ENCODE data around the gene LNX1.

LNX1 gene

GRCh38 chr4:53500546-53500945, 90.7 kb downstream of the LNX1 start:
- in situ Hi-C loops (cut with HindIII; ENCODE audit: low sequenced_read_pairs) = no loop called here

- in situ Hi-C loops (cut with HindIII; ENCODE audit: low sequenced_read_pairs) = no loop called here
These were observed 91.5 kb downstream of the LNX1 start for GRCh38 chr4:53499791-53500190.

- in situ Hi-C loops (cut with HindIII; ENCODE audit: low sequenced_read_pairs) = no loop called here
These were observed 92.6 kb downstream of the LNX1 start for GRCh38 chr4:53498706-53499105.

GRCh38 chr4:53497487-53498244, 93.6 kb downstream of the LNX1 start:
- in situ Hi-C loops (cut with HindIII; ENCODE audit: low sequenced_read_pairs) = no loop called here

- in situ Hi-C loops (cut with HindIII; ENCODE audit: low sequenced_read_pairs) = no loop called here
These were observed 96.4 kb downstream of the LNX1 start for GRCh38 chr4:53494851-53495250.

GRCh38 chr4:53490965-53491622, 100.2 kb downstream of the LNX1 start:
- in situ Hi-C loops (cut with HindIII; ENCODE audit: low sequenced_read_pairs) = no loop called here

GRCh38 chr4:53490161-53490956, 100.9 kb downstream of the LNX1 start:
- in situ Hi-C loops (cut with HindIII; ENCODE audit: low sequenced_read_pairs) = no loop called here

- in situ Hi-C loops (cut with HindIII; ENCODE audit: low sequenced_read_pairs) = no loop called here
These were observed 101.9 kb downstream of the LNX1 start for GRCh38 chr4:53489279-53489889.

- in situ Hi-C loops (cut with HindIII; ENCODE audit: low sequenced_read_pairs) = no loop called here
These were observed 103.5 kb downstream of the LNX1 start for GRCh38 chr4:53487766-53488165.

- in situ Hi-C loops (cut with HindIII; ENCODE audit: low sequenced_read_pairs) = no loop called here
These were observed 105.6 kb downstream of the LNX1 start for GRCh38 chr4:53485658-53486040.

GRCh38 chr4:53484911-53485657, 106.2 kb downstream of the LNX1 start:
- in situ Hi-C loops (cut with HindIII; ENCODE audit: low sequenced_read_pairs) = no loop called here

GRCh38 chr4:53483250-53483649, 108.0 kb downstream of the LNX1 start:
- in situ Hi-C loops (cut with HindIII; ENCODE audit: low sequenced_read_pairs) = no loop called here

GRCh38 chr4:53481586-53481985, 109.7 kb downstream of the LNX1 start:
- in situ Hi-C loops (cut with HindIII; ENCODE audit: low sequenced_read_pairs) = no loop called here

GRCh38 chr4:53480909-53481308, 110.4 kb downstream of the LNX1 start:
- in situ Hi-C loops (cut with HindIII; ENCODE audit: low sequenced_read_pairs) = no loop called here

GRCh38 chr4:53479736-53480525, 111.4 kb downstream of the LNX1 start:
- in situ Hi-C loops (cut with HindIII; ENCODE audit: low sequenced_read_pairs) = no loop called here

GRCh38 chr4:53478671-53479456, 112.4 kb downstream of the LNX1 start:
- in situ Hi-C loops (cut with HindIII; ENCODE audit: low sequenced_read_pairs) = no loop called here

- in situ Hi-C loops (cut with HindIII; ENCODE audit: low sequenced_read_pairs) = no loop called here
These were observed 113.7 kb downstream of the LNX1 start for GRCh38 chr4:53477636-53478035.

GRCh38 chr4:53477038-53477565, 114.2 kb downstream of the LNX1 start:
- in situ Hi-C loops (cut with HindIII; ENCODE audit: low sequenced_read_pairs) = no loop called here
